ENCODE data around the gene GMIP.
A peak's percentile ranks its signal among the peaks of the same experiment; 100 is the strongest.

The GMIP gene

GRCh38 chr19:19662871-19663255 is 19.4 kb upstream of the GMIP start:
- TF ChIP-seq YY1 (IDR thresholded peaks at IDR 0.05; ENCODE audit: insufficient read depth, insufficient read length) (no peak), SUZ12 (IDR thresholded peaks at IDR 0.05; ENCODE audit: extremely low read depth, insufficient read depth, insufficient read length) (no peak), ZNF274 (IDR thresholded peaks at IDR 0.05; ENCODE audit: low read depth, low read length) (no peak)
- Histone ChIP-seq H3K9me3 (ENCODE audit: insufficient read depth, low read length) (no peaks in the 10 kb centered on the region), H3K4me3 (ENCODE audit: insufficient read length, low read depth) (peak overlapping the region; percentile 100), H3K36me3 (ENCODE audit: insufficient read depth, insufficient read length, low read length) (peaks cover 38% of the 10 kb centered on the region), H3K4me1 (ENCODE audit: insufficient read depth, insufficient read length) (peaks cover 12% of the 10 kb centered on the region), H3K9ac (ENCODE audit: insufficient read length, low read depth) (peak overlapping the region; percentile 100), H3K27me3 (ENCODE audit: insufficient read depth, insufficient read length) (no peaks in the 10 kb centered on the region)
- no peak for DNase-seq (ENCODE audit: low read depth, low spot score)

GRCh38 chr19:19662344-19662743 is 18.9 kb upstream of the GMIP start:
- peaks cover 12% of the 10 kb centered on the region for H3K4me1 ChIP-seq (ENCODE audit: insufficient read depth, insufficient read length)
- no peak for DNase-seq (ENCODE audit: low read depth, low spot score)
- TF ChIP-seq YY1 (IDR thresholded peaks at IDR 0.05; ENCODE audit: insufficient read depth, insufficient read length): no peak
- no peak for TF ChIP-seq SUZ12 (IDR thresholded peaks at IDR 0.05; ENCODE audit: extremely low read depth, insufficient read depth, insufficient read length)
- no peak for TF ChIP-seq ZNF274 (IDR thresholded peaks at IDR 0.05; ENCODE audit: low read depth, low read length)
- peaks cover 43% of the 10 kb centered on the region for H3K36me3 ChIP-seq (ENCODE audit: insufficient read depth, insufficient read length, low read length)
- peak overlapping the region; percentile 43 for H3K9ac ChIP-seq (ENCODE audit: insufficient read length, low read depth)
- no peaks in the 10 kb centered on the region for H3K9me3 ChIP-seq (ENCODE audit: insufficient read depth, low read length)
- no peaks in the 10 kb centered on the region for H3K27me3 ChIP-seq (ENCODE audit: insufficient read depth, insufficient read length)
- H3K4me3 ChIP-seq (ENCODE audit: insufficient read length, low read depth): peak overlapping the region; percentile 100

- no peaks in the 10 kb centered on the region for H3K27me3 ChIP-seq (ENCODE audit: insufficient read depth, insufficient read length)
- TF ChIP-seq YY1 (IDR thresholded peaks at IDR 0.05; ENCODE audit: insufficient read depth, insufficient read length) (no peak), ZNF274 (IDR thresholded peaks at IDR 0.05; ENCODE audit: low read depth, low read length) (no peak), SUZ12 (IDR thresholded peaks at IDR 0.05; ENCODE audit: extremely low read depth, insufficient read depth, insufficient read length) (no peak)
- peaks cover 12% of the 10 kb centered on the region for H3K4me1 ChIP-seq (ENCODE audit: insufficient read depth, insufficient read length)
- H3K9ac ChIP-seq (ENCODE audit: insufficient read length, low read depth): peak overlapping the region; percentile 43
- H3K36me3 ChIP-seq (ENCODE audit: insufficient read depth, insufficient read length, low read length): peaks cover 49% of the 10 kb centered on the region
- no peaks in the 10 kb centered on the region for H3K9me3 ChIP-seq (ENCODE audit: insufficient read depth, low read length)
- DNase-seq (ENCODE audit: low read depth, low spot score): no peak
- H3K4me3 ChIP-seq (ENCODE audit: insufficient read length, low read depth): no peak overlapping the region
These were observed 18.3 kb upstream of the GMIP start for GRCh38 chr19:19661675-19662251.

- TF ChIP-seq YY1 (IDR thresholded peaks at IDR 0.05; ENCODE audit: insufficient read depth, insufficient read length): no peak
- no peak for TF ChIP-seq SUZ12 (IDR thresholded peaks at IDR 0.05; ENCODE audit: extremely low read depth, insufficient read depth, insufficient read length)
- no peak for TF ChIP-seq ZNF274 (IDR thresholded peaks at IDR 0.05; ENCODE audit: low read depth, low read length)
- peak overlapping the region; percentile 43 for H3K9ac ChIP-seq (ENCODE audit: insufficient read length, low read depth)
- DNase-seq (ENCODE audit: low read depth, low spot score): no peak
- H3K4me1 ChIP-seq (ENCODE audit: insufficient read depth, insufficient read length): peaks cover 12% of the 10 kb centered on the region
- H3K36me3 ChIP-seq (ENCODE audit: insufficient read depth, insufficient read length, low read length): peaks cover 54% of the 10 kb centered on the region
- H3K9me3 ChIP-seq (ENCODE audit: insufficient read depth, low read length): no peaks in the 10 kb centered on the region
- no peak overlapping the region for H3K4me3 ChIP-seq (ENCODE audit: insufficient read length, low read depth)
- H3K27me3 ChIP-seq (ENCODE audit: insufficient read depth, insufficient read length): no peaks in the 10 kb centered on the region
These were observed 17.8 kb upstream of the GMIP start for GRCh38 chr19:19661141-19661674.

DNA sequence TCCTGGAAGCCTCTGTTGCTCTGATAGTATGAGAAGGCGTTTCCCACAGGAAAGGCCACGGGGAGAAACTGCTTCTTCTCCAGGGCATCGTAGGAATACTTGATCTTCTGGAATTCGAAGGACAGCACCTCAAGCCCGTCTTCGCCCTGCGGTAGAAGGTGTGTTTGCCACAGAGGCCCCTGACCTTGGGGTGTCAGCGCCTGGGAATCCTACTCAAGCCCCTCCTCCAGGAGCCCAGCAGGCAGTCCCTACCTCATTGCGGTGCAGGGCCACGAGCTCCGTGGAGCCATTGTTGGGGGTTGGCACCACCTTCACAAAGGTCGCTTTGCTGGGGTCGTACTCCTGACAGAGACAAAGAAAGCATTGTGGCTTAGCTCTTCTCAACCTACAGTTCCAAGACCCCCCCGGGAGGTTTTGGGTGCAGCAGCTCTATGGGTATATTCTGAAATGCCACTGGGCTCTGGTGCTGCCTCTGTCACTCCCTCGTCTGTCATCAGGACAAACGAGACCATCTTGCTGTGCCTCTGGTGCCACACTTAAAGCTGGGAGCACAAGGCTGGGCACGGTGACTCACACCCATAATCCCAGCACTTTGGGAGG is 16.3 kb upstream of the GMIP start:
- no peak overlapping the region for H3K4me3 ChIP-seq (ENCODE audit: insufficient read length, low read depth)
- no peak for TF ChIP-seq SUZ12 (IDR thresholded peaks at IDR 0.05; ENCODE audit: extremely low read depth, insufficient read depth, insufficient read length)
- TF ChIP-seq ZNF274 (IDR thresholded peaks at IDR 0.05; ENCODE audit: low read depth, low read length): no peak
- TF ChIP-seq YY1 (IDR thresholded peaks at IDR 0.05; ENCODE audit: insufficient read depth, insufficient read length): no peak

GRCh38 chr19:19657397-19657783 is 13.9 kb upstream of the GMIP start:
- peaks cover 12% of the 10 kb centered on the region for H3K4me1 ChIP-seq (ENCODE audit: insufficient read depth, insufficient read length)
- no peaks in the 10 kb centered on the region for H3K9me3 ChIP-seq (ENCODE audit: insufficient read depth, low read length)
- H3K4me3 ChIP-seq (ENCODE audit: insufficient read length, low read depth): no peak overlapping the region
- no peak for DNase-seq (ENCODE audit: low read depth, low spot score)
- peaks cover 91% of the 10 kb centered on the region for H3K36me3 ChIP-seq (ENCODE audit: insufficient read depth, insufficient read length, low read length)
- TF ChIP-seq SUZ12 (IDR thresholded peaks at IDR 0.05; ENCODE audit: extremely low read depth, insufficient read depth, insufficient read length) (no peak), ZNF274 (IDR thresholded peaks at IDR 0.05; ENCODE audit: low read depth, low read length) (no peak), YY1 (IDR thresholded peaks at IDR 0.05; ENCODE audit: insufficient read depth, insufficient read length) (no peak)
- H3K9ac ChIP-seq (ENCODE audit: insufficient read length, low read depth): no peak overlapping the region
- H3K27me3 ChIP-seq (ENCODE audit: insufficient read depth, insufficient read length): no peaks in the 10 kb centered on the region

More for the DNA sequence above, 16.3 kb upstream of the GMIP start:
- no peak for DNase-seq (ENCODE audit: low read depth, low spot score)
- Histone ChIP-seq H3K36me3 (ENCODE audit: insufficient read depth, insufficient read length, low read length) (peaks cover 69% of the 10 kb centered on the region), H3K9me3 (ENCODE audit: insufficient read depth, low read length) (no peaks in the 10 kb centered on the region), H3K27me3 (ENCODE audit: insufficient read depth, insufficient read length) (no peaks in the 10 kb centered on the region), H3K4me1 (ENCODE audit: insufficient read depth, insufficient read length) (peaks cover 12% of the 10 kb centered on the region), H3K9ac (ENCODE audit: insufficient read length, low read depth) (no peak overlapping the region)

All from NT2/D1 (cell line).